ENCODE measurements around the gene KCNN1.

The KCNN1 gene

GRCh38 chr19:17947815-17948513 lies 18.9 kb upstream of the KCNN1 start:
- FAIRE-seq: no peak

DNA sequence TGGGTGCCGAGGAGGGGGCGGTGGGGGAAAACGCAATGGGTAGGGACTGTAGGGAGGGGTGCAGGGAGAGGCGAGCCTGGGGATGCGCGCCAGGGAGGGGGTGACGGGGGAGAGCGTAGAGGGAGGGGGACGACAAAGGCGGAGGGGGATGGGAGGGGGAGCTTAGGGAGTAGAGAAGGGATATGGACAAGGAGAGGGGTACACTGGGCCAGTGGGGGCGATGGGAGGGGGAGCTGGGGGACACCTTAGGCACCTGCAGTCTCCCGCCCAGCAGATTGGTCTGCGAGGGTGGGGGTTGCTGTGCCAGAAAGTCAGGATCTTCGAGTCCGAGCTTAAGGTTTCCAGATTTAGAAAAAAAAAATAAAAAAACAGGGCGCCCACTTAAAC lies 18.4 kb upstream of the KCNN1 start:
- no peak for FAIRE-seq

- no peak for FAIRE-seq
These were observed 17.7 kb upstream of the KCNN1 start for GRCh38 chr19:17948931-17949930.

- no peak for FAIRE-seq
These were observed 17.0 kb upstream of the KCNN1 start for GRCh38 chr19:17949956-17950309.

DNA sequence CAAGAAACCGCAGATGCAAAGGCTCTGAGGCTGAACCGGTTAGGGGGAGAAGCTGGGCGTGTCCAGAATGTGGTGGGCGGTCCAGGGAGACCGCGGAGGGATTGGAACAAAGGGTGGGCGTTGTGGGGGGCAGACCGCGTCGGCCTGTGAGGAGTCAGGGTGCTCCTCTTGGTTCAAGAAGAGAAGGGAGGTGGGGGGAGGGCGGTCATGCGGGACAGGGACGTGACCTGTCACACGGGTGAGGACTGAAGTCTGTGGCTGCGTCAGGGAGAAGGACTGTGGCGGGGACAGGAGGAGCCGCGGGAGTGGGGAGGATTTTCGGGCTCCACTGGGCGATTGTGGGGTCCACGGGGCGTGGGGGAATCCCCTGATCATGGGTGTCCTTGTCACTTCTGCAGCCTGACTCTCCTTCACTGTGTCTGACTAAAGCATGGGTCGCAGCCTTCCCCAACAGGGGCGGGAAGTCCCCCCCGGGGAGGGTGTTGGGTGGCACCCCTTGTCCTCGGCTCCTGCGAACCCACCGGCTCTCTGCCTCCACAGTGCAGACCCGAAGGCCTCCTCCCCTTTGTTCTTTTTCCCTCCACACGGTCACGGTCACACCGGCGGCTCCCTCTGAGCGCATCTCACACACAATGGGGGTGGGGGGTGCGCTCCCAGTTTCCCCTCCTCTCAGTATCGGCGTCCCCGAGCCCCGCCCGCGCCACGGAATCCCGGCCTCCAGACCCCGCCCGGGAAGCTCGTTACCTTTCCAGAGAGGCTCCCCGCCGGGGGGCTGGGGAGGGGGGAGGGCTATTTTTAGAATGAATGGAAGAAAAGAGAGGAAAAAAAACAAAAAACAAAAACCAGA lies 16.4 kb upstream of the KCNN1 start:
- FAIRE-seq: no peak

DNA sequence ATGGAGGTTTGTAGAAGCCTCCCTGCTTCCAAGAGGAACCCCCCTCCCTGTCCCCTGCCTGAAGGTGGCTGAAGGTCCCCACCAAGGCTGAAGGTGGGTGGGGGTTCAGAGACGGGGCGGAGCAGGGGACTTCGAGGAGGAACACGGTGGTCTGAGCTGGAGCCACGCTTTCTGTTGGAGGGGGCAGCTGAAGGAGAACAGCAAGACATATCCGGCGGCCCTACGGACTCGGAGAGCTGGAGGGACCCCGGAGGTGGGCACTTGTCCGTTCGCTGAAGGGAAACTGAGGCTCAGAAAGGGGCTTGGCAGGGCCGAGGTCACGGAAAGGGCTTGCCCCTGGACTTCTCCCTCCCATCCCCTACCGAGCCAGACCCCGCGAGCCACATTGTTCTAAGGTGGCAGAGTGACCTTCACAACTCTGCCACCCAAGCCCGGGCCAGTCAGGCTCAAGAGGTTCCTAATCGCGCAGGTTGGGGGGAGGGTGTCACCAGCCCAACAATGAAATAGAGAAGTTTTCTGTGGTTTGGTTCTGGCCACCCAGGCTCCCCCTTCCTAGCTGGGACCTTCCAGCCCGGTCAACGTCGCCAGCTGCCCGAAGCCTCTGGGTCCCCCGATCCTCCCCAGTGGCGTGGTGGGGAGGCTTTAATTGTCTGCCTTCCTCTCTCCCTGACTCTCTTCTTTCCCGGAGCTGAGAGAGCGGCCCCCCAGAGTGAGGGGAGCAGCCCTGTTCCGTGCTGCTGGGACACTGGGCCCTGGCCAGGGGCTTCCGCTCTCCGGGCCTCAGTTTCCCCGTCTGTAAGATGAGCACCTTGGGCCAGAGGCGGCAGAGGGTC lies 15.5 kb upstream of the KCNN1 start:
- no peak for FAIRE-seq

GRCh38 chr19:17951990-17952976 lies 14.6 kb upstream of the KCNN1 start:
- no peak for FAIRE-seq

DNA sequence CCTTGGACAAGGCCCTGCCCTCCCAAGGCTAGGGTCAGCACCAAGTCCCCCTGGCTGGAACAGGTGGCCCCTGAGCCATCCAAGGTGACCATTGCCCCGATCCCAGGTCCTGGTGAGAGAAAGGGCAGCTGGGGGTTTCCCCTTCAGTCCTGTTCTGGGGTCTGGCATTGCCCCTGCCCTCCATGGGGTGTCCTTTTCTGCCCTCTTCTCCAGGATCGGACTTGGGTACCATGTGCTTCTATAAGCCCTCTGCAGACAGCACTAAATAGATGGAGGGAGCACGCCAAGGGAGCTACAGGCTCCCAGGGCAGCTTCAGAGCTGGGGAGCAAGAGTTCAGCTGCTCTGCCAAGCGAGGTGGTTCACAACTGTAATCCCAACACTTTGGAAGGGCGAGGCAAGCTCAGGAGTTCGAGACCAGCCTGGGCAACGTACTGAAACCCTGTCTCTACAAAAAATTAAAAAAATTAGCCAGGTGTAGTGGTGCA lies 13.5 kb upstream of the KCNN1 start:
- FAIRE-seq: no peak

GRCh38 chr19:17953869-17954268 lies 13.0 kb upstream of the KCNN1 start:
- FAIRE-seq: no peak

DNA sequence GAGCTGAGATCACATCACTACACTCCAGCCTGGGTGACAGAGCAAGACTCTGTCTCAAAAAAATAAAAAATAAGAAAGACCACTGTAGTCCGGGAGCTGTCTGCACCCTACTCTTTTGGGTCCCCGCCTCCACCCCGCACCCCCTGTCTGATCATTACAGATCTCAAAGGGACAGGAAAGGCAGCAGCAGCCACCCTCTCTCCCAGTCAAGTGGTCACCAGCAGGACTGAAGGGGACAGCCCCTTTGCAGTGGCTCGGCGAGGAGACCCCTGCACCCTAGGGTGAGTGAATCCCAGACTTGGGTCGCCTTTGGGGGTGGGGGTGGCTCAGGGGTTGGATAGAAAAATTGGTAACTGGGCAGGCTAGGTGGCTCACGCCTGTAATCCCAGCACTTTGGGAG lies 12.5 kb upstream of the KCNN1 start:
- FAIRE-seq: no peak

DNA sequence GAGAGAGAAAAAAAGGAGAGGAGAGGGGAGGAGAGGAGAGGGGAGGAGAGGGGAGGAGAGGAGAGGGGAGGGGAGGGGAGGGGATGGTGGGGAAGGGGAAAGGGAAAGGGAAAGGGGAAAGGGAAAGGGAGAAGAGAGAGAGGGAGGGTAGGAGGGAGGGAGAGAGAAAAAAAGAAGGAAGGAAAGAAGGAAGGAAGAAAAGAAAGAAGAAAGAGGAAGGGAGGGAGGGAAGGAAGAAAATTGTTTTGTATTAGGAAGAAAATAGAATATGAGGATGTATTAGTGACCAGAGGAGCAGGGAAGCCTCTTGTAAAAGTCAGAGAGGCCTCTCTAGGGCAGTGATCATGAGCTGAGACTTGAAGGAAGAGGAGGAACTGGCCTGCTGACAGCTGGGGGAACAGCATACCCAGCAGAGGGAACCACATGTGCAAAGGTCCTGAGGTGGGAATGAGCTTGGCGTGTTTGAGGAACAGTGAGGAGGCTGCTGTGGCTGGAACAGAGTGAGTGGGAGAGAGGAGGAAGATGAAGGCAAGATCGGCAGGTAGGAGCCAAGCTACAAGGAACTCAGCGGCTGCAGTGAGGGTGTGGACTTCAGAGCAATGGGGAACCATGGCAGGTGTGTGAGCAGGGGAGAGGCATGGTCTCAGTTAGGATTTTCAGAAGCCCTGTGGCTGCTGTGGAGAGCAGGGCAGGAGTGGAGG lies 9.6 kb upstream of the KCNN1 start:
- no peak for FAIRE-seq

DNA sequence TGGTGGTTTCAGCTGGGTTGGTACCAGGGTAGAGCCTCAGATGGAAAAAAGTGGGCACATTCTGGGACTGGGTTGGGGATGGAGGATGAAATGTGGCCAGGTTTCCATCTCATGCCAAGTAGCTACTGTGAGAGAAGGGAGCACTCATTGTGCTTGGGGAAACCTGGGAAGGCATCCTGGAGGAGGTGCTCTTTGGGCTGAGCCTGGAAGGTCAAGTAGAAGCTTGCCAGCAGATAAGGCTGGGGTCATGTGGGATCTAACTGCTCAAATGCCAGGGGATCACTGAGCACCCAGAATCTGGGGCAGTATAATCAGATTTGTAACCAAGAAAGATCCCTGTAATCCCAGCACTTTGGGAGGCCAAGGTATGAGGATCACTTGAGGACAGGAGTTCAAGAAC lies 9.0 kb upstream of the KCNN1 start:
- FAIRE-seq: no peak

DNA sequence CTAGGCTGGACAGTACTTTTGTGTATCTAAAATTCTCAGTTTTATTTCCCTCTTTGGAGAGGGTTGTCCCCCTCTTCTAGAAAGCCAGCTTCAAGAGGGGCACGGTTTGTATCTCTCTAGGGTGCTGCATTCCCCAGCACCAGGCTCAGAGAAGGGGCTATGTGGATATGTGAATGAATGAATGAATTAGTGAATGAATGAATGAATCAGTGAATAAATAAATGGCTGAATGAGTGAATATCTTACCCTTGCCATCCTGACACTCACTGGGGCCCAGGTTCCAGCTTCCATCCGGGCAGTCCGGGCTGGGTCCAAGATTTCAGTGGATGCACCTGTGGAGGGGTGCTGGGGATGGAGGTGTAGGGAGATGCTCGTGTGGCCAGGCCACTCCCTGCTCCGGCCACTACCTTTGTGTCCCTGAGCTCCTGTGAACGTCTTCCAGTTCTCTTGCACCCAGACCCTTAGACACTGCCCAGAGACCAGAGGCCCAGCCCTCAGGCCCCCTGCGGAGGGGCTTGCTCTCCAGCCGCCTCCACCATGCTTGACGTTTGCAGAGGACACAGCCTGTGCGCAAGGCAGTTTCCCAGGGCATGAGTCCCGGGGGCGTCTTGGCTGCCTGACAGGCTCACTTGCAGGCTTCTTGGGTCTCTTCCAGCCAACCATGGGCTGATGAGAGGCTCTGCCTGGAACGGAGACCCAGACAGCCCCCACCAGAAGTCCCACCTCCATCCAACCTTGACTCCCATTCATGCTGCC lies 2.8 kb upstream of the KCNN1 start:
- no peak for FAIRE-seq

DNA sequence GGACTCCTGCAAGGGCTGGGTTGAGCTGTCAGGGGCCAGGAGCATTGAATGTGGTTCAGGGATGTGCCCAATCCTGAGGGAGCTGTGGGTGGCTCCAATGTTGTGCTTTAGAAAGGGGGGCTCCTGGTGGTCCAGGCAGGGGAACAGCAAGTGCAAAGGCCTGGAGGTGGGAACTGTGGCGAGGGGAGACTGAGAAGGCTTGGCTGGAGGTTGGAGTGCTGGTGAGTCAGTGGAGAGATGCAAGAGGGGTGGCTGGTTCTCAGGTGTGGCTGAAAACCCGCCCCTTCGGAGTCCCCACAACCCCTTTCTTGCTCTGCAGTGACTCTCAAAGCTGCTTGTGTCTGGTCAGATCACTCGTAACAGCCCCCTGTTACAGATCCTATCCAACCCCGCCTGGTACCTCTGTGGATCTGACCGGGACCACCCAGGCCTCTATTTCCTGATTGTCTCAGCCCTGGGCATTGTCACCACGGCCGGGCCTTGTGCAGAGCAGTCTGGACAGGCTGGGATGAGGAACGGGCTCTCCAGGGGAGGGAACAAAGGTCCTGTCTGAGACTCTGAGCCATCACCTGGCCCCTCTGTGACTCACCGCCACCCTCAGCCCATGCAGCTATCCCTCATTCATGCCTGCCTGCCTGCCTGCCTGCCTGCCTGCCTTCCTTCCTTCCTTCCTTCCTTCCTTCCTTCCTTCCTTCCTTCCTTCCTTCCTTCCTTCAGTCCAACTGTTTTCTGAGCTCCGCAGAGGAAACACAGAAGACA lies 1.4 kb upstream of the KCNN1 start:
- no peak for FAIRE-seq

DNA sequence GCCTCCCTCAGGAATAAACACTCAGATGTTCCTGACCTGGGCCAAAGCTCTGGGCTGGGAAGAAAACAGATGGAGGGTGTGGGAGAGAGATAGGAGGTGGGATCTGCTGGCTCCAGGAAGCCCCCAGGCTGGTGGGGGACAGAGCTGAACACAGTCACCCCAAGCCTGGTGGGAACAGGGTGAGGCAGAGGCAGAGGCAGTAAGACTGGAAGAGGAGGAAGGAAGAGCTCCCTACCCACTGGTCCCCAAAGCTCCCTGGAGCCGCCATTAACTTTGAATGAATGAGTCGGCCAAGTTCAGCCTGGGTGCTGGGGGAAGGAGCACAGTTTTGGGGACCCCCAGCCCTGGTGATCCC lies 801 bp upstream of the KCNN1 start:
- no peak for FAIRE-seq

DNA sequence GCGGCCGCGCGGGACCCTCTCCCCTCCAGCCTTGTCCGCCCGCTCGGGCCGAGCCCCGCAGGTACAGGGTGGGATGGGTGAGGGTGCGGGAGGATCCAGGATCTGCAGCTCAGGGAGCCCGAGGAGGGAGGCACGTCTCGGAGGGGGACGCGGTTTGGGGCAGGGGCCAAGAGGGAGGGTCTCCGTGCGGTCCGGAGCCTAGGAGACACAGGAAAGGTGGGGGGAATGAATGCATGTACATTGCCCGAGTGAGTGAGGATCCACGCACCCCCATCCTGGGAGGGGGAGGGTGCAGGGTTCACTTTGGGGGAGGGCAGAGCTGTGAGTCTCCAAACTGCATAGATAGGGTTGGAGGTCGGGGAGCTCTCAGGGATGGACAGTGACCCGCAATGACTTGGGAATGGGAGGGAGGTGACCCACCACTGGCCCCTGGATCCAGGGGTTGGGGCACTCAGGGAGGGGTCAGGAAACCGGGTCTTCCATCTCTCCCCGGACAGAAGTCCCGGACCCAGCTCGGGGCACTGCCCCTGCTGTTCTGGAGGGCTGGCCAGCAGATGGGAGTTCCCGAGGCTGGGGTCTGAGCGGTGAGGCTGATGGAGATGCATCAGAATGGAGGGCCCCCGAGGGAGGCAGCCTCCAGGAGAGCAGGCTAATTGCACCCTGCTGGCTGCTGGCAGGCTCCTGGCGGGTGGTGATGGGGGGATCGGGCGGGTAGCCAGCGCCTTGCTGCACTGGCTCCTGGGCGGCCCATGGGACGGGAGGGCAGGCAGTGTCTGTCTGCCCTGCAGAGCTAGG lies 547 bp downstream of the KCNN1 start:
- FAIRE-seq: no peak

DNA sequence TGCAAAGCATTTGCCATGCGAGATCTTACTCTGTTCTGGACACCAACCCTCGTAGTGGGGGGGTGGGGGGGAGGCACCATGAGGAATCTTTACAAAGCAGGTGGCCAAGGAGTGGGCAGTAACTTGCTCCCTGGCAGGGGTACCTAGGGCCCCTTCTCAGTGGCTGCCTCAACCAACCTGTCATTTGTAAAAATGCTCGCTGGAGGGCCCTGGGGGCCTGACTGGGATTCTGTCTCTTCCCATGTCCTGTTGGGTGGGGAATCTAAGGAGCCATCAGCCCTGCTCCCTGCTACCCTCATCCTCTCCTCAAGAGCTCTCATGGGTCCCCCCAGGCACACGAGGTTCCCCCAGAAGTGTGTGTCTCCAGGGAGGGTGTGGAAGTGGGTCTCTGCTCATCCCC lies 1.5 kb downstream of the KCNN1 start:
- no peak for FAIRE-seq

Measured in TTC549 (cell line).